H1 (cell line): Measurements from ENCODE around the gene SOX1. TPM values are rescaled to one million over a fixed set of nuclear protein-coding genes. Genes with fewer than 3 reads are reported as not detected.

Experiments
- CHD7 ChIP-seq: fragments of 300-600 bp; sonication (generic); IDR thresholded peaks from 2 replicates; pipeline ENCODE4 v1.7.1; 2012; ENCODE audit warnings: low read length, moderate library complexity, mild to moderate bottlenecking, inconsistent platforms; ENCODE audit not compliant: insufficient replicate concordance
- polyA plus RNA-seq, 7 experiments: library from polyadenylated mRNA; depleted of rRNA in 3 of 7; stranded (reverse) in 5 of 7; unstranded in 2 of 7; fragments of >200 nt in 5 of 7; fragments of 200-250 nt in 2 of 7; gene quantifications; 1 replicate in 5 of 7; 2 replicates in 1 of 7; 4 replicates in 1 of 7; pipeline versions ENCODE4 v1.2.1 to v1.2.3, GENCODE V29; 2011 to 2013; ENCODE audit warnings: missing spikeins in 2 of 7, mixed read lengths in 2 of 7
- total RNA-seq: library from RNA; stranded (reverse); fragmentation: NEBNext Ultra II Directional; extraction: Animal tissue kit (Norgen Biotek cat#: 25700); gene quantifications from 2 replicates; pipeline ENCODE4 v1.2.1, GENCODE V29; 2021

Gene SOX1
- total and polyA plus RNA-seq, 2 of the 8 experiments (the other 6 are each of a cell fraction or from before 2014, with no cell fraction given) = 0.03 to 0.09 TPM

- no peak for TF ChIP-seq CHD7
Measured at GRCh38 chr13:112024577-112024976, 42.4 kb upstream of the SOX1 start (continued).
